NCI-H2227 (cell line): ENCODE results near the gene RXRA.

ENCODE experiments used
- DNase-seq: peaks from one replicate; lab custom pipeline; 2025; ENCODE audit not compliant: unreplicated experiment; lab: John Stamatoyannopoulos, UW

Gene RXRA

DNA sequence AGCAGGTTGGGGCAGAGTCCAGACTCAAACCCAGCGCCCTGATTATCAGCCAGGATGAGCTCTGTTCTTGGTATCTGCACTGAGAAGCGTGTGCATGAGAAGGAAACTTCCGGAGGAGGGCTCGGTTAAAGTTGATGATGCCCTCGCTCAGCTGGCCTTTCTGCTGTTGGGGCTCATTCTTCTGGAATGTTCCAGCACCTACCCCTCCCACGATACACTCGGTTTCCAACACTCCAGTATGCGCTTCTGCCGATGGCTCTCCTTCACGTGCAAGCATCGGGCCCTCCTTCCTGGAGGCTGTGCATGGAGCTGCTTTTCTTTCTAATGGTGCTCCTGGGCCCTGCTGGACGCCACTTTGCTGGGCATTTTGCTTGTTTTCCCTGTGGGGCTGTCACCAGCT, 134.0 kb downstream of the RXRA start:
- DNase-seq: no peak

DNA sequence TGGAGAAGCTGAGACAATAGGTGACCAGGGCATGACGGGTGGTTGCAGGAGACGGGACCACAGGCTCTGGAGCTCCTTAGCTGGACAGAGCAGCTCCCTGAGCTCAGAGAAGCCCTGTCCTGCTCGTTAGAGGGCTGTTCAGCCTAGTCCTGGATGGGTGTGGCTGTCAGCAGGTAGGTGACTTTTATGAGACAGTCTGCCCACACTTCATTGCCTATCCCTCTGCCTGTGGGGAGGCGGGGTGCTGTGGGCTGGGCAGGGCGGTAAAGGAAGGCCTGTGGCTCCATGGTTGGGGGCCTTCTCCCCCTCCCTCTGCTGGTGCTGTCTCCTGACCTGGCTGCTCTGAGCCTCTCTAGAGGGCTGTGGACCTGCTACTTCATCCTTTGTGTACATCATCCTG, 134.6 kb downstream of the RXRA start:
- DNase-seq: no peak

DNA sequence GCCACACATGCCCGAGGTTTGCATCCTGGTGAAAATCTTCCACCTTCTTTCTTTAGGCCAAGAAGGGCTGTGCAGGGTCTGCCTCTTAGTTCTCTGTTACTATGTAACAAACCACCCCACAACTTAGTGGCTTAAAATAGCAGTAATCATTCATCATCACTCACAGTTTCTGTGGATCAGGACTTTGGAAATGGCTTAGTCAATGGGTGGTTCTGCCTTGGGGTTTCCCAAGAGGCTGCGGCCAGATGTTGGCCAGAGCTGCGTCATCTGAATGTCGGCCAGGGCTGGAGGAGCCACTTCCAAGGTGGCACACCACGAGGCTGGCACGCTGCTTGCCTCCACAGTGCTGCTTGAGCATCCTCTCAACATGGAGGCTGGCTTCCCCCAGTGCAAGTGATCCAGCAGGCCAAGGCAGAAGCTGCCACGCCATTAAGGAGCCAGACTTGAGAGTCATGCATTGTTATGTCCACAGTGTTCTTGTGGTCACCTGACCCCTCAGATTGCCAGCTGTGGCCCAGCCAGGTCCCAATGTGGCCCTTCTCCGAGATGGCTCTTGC, 135.2 kb downstream of the RXRA start:
- DNase-seq: no peak

DNA sequence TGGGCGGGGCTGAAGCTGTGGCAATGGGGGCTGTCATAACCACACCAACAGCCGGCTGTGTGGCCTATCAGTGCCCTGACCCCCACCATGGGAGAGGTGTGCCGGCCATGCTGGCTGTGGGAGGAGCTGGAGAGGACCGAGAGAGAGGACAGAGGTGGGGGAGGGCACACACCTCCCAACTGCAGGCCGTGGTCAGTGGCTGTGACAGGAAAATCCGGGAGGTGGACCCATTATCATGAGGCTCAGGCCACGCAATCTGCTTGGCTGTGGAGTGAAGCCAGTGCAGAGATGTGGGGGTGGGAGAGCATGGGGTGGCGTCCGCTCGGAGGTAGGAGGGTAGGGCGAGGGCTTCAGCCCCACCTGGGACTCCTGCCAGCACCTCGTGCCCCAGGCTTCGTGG, 136.1 kb downstream of the RXRA start:
- DNase-seq: no peak

DNA sequence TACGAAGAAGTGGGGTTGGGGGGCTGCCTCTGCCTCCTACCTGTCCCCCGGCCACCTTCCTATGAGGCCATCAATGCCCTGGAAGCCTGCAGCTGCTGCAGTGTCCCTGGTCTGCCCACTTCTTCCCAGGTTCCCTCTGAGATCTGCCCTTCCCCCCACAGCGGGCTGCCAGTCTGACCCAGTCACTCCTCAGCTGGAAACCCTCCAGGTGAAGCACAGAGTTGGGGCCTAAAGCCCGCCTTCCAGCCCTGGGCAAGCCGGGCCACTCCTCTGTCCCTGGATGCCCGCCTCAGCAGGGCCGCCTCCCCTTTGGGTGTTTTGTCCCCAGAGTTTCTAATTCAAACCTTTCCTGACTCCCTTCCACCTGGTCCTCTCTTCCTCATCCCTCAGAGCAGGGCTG, 137.0 kb downstream of the RXRA start:
- no peak for DNase-seq

DNA sequence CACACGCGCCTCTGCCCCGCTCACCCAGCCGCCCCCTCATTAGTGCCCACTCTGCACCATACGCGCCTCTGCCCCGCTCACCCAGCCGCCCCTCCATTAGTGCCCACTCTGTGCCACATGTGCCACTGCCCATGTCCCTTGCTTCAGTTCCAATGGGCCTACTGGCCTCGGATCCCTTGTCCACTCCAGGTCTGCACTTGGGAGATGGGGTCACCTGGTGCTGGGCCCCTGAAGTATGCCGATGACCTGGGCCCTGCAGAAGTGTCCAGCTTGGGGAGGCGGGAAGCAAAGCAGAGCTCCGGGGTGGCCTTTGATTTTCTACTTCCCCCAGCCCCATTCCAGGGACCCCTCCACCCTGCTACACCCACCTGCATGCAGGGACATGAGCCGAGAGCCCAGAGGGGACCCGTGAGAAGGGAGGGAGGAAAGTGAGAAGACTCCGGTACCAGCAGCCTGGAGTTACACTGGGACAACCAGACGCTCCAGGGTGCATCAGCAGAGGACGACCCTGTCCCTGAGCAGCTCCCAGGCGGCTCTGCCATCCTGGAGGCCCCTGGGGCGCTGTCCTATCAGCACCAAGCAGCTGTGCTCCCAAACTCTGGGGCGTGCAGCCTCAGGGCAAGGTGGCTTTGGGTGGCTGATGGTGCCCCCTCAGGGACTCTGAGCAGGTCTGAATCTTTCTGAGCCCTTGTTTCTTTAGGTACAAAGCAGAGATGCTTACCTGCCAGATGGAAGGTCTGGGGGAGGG, 140.8 kb downstream of the RXRA start:
- DNase-seq: no peak

DNA sequence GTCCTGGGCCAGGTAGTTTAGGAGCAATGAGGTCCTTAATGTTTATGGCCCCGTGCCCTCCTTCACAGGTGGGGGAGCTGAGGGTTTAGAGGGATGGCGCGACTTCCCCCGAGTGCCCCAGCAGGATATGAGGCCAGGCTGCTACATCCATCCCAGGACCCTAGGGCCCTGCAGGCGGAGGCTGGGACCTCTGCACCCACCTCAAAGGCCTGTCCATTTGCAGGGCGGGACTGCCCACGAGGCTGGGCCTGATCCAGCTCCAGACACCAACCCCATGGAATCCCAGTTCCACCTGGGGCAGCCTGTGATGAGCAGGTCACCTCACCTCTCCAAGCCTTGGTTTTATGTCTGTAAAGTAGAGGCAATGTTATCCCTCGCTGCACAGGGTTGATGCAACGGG, 142.1 kb downstream of the RXRA start:
- DNase-seq: no peak

DNA sequence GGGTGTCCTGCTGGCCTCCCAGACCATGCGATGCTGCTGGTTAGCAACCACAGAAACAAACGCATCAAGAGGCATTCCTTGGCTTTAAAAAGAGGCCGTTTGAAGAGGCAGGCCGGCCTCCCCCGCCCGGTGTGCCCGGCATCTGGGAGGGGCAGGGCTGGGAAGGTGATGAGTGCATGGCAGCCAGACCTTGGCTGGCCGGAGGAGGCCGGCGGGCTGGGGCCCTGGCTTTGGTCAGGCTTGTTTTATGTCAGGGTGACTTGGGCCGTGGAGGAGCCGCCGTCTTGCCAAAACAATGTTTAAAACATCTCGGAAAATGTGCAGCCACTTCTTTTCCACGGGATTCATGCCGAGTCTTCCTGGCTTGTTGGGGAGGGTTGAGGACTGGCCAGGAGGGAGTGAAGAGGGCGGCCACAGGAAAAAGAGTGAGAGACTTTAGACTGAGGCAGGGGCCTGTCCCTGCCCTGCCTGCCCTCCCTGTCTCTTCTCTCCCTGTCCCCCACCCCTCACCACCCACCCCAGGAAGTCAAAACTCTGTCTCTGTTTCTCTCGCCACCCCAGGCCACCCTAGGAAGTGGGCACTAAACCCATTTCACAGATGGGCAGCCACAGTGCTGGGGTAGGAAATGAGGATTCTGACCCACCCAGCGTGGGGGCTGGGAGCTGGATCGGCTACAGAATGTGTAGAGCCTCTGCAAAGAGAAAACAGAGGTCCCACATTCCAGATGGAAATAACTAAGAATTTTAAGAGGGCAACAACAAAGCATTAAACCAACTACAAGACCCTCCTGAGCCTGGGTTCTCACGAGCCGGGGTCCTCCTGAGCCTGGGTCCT, 143.0 kb downstream of the RXRA start:
- DNase-seq: no peak

DNA sequence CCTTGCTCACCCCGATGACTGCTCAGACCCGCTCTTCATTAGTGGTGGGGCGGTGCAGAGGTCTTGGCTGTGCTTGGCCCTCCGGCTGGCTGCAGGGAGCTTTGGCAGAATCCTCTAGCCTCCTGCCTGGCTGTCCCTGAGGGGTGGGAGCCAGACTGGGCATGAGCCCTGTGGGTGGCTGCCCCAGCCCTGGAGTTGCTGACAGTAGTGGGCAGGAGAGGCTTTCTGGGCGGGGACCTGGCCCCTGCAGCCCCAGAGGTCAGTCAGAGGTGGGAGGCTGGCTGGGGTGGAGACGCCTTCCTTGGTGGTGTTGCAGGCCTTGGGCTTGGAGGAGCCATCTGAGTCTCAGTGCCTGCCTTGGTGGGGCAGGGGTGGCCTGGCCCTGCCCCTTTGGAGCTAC, 146.0 kb downstream of the RXRA start:
- DNase-seq: no peak

DNA sequence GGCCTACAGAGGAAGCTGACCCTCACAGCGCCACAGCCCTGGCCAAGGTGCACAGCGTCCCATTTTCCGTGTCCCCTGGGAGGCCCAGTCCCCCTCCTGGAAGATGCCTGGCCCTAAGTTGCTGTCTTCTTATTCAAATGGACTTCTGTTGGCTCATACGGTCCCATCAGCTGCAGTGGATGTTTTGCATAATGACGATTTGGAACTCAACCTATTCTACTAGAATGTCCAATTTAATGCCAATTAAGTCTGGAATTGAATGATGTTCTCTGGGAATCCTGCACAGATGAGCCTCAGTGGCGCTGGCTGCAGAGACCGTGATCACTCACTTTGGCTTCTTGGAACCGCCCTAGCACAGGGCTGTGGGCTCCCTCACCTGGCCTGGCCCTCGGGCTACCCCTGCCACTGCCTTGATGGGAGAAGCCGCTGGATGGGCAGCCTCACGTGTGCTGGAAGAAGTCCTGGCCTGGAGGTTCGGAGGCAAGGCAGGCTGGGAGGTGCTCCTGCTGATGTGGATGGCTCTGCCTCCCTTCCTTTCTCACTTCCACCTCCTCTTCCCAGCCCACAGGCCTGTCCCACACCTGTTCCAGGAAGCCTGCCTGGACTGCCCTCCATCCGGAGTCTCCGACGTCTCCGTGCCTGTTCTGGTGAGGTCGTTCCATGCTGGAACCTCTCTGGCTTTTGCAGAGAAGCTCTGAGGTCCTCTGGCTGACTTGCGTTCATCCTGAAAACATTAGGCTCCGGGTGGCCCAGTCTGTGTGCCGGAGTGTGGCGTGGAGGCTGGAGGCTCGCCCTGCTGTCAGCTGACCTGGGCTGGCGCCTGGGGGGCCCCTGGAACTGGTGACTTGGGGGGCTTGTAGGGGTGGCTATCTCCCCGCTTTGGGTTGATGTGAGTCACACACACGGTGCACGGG, 147.1 kb downstream of the RXRA start:
- DNase-seq: no peak

DNA sequence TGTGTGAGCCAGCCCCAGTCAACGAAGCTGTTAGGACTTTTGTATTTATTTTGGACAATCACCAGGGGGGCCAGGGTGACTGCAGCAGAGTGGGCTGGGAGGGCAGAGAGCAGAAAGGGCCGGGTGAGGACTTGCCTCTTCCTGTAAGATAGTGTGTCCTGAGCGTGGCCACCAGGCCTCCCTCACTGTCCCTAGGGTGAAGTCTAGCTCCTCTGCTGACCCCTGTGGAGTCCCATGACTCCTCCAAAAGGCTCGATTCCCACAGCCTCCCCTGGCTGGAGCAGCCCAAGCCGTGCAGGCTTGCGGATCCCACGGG, 147.8 kb downstream of the RXRA start:
- no peak for DNase-seq

DNA sequence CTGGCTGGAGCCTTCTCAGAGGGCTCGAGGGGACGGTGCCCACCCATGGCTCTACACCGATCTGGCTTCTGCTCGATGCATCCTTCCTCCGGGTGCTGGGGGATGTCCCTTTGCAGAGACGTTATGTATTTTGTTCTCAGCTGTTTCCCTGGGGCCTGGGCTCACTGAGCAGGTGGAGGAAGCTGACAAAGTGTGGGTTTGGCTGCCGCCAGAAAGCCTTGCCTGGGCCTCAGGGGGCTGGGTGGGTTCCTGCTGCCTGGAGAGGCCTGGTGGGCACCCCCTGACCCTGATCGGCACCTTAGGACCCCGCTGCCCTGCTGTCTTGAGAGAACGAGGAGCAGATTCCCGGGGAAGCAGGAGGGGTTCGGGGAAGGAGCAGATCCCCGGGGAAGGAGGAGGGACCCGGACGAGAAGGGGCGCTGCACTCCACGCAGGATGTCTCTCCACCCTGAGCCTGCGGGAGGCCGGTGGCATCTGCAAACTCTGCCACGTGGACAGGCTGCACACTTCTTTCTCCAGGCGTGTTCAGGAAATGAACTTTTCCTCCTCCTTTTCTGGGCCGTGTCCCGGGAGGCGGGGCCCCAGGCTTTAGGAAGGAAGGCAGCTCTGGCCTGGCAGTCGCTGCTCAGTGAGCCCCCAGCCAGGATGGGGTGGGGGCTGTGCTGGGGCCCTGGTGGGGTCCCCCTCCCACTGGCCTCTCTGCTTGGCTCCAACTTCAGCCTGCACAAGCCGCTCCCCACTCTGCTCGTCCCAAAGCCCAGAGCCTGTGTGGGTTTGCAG, 148.9 kb downstream of the RXRA start:
- DNase-seq: no peak

DNA sequence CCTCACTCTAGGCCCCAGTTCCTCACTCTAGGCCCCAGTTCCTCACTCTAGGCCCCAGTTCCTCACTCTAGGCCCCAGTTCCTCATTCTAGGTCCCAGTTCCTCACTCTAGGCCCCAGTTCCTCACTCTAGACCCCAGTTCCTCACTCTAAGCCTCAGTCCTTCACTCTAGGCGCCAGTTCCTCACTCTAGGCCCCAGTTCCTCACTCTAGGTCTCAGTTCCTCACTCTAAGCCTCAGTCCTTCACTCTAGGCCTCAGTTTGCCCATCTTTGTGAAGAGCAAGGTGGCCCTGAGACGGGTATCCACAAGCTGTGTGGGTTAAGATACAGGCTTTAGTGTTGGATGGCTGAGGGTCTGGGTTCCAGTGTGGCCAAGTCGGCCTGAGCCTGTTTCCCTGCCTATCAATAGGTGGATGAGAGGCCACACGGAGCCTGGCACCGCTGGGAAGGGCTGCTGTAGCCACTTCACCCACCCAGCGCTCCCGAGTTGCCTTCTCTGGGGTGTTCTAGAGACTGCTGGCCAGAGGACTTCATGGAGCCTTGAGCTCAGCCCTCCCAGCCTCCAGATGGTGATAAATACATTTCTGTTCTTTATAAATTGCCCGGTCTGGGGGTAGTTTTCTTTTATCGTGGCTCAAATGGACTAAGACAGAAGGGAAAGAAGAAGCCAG, 150.2 kb downstream of the RXRA start:
- no peak for DNase-seq

DNA sequence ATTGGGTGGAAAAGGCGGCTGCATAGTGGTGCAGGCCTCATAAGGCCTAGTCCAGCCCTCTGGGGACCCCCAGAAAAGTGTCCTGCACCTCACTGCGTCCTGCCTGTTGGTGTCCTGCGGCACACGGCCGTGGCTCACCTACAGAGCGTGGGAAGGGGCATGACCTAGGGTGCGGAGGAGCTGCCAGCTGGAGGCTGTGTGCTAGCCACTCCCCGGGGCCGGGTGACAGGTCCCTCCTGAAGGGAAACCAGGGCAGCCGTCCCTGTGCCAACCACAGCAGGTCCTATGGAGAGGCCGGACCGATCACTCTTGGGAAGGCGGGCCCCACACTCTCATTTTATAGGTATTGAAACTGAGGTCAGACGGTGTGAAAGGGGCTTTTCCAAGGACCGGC, 150.7 kb downstream of the RXRA start:
- no peak for DNase-seq

DNA sequence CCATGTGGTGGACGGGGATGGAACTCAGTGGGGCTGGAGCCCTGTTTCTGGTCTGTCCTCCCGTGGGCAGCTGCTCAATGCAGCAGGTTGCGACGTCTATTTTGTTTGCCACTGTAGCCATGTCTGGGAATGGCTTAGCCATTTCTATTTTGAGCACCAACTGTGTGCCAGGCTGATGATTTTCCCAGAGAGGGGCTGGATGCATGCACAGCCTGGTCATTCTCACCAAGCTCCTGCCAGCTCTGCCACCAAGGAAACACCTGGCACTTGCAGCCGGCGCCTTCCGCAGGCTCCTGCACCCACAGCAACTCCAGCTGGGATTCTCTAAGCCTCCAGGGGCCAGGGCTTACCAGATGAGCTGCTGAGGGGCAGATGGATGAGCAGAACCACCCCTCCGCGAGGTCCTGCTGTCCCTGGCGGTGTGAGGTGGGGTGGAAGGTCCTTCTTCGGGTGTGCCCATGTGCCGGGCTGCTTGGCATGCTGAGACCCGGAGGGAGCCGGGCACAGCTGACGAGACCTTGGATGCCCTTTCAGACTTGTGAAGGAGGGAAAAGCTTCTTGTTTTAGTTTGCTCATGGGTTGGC, 151.2 kb downstream of the RXRA start:
- DNase-seq: no peak

DNA sequence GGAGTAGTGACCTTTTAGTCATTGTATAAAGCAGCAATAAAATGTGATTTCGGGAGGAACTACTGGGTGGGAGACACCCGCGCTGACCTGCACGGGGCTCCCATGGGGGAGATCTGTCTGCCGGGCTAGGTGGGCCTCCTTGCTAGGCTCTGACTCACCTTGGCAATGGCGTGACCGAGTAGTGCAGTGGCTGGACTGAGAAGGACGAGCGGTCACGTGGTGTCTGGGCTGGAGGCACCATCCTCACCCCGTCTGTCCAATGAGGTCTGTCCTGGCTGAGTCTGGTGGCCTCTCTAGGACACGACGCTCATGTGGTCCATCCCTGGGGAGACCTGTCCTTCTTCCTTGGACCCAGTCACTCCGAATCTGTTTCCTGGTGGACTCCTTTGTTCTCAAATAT, 151.7 kb downstream of the RXRA start:
- DNase-seq: no peak

DNA sequence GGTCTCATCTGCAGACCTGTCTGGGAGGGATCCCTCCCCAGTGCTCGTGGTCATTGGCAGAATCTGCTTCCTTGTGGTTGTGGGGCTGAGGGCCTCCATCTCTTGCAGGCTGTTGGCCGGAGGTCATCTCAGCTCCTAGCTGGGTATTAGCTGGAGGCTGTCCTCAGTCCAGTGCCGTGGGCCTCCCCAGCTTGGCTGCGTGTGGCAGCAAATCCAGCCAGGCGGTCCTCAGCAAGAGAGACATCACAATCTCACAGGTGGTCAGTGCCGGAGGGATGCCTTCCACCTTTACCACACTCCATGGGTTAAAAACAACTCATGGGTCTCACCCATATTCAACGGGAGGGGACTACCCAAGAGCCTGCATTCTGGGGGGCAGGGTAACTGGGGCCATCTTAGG, 155.5 kb downstream of the RXRA start:
- no peak for DNase-seq

DNA sequence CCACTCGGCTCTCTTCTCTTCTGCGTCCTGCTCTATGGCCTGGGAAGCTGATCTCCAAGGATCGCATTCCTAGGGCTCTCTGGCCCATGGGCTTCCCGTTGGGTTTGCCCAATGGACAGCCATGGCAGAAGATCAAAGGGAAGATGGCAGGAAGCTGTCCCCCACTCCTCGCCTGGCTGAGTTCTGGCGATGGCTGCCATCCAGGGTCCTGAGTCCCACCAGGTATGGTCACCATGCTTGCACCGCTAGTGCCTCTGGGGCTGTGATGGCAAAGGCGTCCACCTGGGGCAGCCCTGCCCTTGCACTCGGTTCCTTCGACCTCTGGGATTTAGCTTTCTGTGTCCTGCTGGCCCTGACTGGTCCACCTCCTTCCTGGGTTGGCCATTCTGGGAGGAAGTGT, 156.0 kb downstream of the RXRA start:
- DNase-seq: no peak

DNA sequence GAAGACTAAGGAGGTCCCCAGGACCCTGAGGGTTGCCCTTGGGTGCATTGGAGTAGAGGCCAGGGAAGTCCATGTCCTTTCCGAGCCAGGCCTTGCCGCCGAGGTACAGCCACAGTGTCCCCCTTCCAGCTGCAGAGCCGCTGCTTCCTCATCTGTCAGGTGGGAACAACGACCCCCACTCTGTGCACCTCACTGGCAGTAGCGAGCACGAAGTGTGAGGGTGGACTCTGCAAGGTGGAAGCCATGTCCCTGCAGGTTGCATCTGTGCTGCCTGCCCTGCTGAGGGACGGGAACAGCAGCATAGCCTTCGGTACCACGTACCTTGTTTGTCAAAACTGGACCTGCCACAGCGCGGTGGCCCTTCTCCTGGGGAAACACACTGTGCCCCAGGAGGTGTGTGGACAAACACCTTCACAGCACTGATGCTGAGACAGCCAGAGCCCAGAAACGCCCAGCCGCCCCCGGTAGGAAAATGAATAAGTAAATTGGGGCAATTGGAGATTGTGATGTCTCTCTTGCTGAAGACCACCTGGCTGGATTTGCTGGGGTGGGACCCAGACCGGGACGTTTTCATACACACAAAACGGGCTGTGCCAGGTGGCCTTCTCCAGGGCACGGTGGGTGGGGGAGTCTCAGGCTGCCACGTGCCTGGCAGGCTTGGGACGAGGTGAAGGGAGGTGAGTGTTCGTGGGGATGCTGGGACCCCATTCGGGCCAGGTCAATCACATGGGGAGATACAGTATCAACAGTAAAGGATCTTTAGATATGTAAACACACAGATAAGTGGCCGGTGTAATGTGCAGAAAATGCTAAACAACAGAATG, 157.3 kb downstream of the RXRA start:
- no peak for DNase-seq
